ENCODE data around the gene CBX2. TPM values are rescaled to one million over a fixed set of nuclear protein-coding genes. Genes with fewer than 3 reads are reported as not detected.
A peak's percentile ranks its signal among the peaks of the same experiment; 100 is the strongest.

Gene CBX2
- total RNA-seq, 1 donor = 44.2 TPM

DNA sequence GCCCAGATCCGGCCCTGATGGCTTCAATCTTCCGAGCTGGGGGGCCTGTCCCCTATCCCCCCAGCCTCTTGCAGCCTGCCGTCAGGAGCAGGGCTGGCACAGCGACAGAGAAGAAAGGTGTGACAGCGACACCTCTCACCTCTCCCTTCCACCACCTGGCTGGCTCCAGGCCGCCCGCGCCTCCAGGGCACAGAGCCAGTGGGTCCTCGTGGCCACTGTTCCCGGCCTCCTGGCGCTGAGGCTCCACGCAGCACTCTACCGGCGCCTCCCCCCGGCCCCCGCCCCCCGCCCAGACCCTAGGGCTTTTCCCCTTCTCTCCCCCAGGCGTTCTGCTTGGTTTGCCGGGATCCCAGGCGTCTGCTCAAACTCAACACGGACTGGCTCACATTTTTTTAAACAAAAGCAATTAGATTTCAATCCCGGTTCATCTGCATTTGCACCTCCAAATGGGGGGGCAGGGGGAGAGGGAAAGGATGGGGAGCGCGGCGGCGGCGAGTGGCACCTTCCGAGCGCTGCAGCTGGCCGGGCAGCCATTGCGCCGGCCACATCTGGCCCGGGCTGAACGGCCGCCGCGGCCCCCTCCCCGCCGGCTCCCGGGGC, 31.7 kb downstream of the CBX2 start:
- no peak for DNase-seq (ENCODE audit: low read depth in 2 of 3, low spot score in 2 of 3)

DNA sequence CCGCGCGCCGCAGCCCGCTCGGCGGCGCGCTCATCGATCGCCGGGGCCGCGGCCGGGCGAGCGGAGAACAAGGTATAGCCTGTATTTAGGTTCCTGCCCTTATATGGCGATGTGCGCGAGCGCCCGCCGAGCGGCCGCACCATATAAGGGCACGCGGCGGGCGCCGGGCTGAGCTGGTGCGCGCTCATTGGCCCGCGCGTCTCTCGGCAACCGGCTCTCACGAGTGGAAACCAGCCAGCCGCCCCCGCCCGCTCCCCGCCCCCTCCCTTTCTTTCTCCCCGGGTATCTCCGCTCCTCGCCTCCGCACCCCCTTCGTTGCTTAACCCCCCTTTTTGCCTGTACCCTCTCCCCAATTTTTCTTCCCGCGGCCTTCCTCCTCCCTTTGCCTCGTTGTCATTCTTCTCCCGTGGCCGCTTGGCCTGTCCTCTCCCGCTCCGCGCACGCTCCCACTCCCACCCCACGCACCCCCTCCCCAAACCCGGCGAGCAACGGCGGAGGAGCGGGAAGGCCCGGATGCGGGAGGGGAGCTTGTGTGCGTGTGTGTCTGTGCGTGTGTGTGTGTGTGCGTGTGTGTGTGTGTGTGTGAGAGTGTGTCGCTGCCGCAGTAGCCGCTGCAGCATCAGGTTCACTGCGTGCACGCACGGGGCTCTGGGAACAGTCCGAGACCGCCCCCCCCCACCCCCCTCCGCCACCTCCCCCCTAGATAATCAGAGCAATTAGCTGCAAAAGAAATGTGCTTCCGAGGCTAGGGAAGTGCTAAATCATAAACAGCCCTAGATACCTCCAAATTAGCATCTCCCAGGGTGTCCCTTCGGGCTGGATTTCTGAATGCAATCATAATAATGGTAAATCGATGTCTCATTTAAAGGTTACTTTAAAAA, 32.4 kb downstream of the CBX2 start:
- DNase-seq (ENCODE audit: low read depth in 2 of 3, low spot score in 2 of 3) = peak; percentile 58 to 81 (median 80)

DNA sequence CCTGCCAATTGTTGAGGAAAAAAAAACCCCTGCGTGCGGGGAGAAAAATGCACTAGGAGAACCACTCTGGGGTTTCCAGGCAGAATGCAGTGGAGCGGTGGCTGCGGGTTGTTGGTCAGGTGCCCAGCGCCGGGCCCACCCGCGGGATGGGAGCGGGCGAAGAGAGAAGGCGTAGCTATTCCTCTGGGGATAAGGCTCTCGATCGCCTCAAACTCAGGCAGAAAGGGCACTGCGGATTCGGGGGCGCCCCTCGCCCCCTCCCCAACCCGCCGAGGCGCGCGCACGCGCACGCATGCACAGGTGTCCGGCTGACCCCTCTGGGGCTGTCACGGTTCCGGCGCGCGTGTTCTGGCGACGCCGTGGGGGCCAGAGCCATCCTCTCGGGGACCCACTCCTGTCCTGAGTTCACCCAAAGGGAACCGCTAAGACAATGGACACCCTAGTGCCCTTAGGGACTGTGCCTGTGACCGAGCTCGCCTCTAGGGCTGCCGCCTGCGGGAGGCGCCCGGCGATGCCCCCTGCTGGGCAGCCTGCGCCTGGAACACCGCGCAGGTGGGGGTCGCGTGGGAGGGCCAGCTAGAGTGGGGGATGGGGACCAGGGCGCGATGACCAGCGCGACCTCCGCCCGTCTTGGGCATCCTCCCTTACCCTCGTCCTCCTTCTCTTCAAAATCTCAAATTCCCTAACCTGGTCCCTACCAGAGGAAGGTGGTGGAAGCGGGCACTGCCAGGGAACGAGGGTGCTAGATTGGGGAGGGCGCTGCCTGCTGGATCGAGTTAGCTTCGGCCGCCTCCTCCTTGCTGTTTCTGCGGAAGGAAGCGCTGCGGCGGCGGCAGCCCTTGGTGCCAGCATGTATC, 33.3 kb downstream of the CBX2 start:
- DNase-seq (ENCODE audit: low read depth in 2 of 3, low spot score in 2 of 3) = peak in 2 of 3 donors; percentile 57 to 61

DNA sequence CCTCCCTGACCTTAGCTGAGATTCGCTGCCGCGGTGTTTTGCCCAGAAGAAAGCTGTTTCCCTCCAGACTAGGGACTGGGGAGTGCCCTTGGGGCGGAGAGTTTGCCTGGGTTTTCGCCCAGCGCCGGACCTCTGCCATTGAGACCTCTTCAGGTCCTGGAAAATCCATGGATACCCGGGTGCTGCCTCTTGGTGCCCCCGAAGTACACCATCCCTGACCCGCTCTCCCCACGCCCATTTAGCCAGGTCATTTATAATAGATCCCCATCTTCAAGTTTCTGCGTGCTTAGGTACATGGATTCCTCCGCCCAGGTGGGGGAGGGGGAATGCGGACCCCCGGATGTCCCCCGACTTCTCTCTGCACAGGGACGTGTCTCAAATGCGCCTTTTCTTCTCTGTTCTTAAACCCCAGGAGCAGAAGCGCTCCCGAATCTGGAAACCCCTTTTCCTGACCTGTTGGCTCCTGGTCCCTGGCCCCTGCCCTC, 34.0 kb downstream of the CBX2 start:
- DNase-seq (ENCODE audit: low read depth in 2 of 3, low spot score in 2 of 3) = no peak

DNA sequence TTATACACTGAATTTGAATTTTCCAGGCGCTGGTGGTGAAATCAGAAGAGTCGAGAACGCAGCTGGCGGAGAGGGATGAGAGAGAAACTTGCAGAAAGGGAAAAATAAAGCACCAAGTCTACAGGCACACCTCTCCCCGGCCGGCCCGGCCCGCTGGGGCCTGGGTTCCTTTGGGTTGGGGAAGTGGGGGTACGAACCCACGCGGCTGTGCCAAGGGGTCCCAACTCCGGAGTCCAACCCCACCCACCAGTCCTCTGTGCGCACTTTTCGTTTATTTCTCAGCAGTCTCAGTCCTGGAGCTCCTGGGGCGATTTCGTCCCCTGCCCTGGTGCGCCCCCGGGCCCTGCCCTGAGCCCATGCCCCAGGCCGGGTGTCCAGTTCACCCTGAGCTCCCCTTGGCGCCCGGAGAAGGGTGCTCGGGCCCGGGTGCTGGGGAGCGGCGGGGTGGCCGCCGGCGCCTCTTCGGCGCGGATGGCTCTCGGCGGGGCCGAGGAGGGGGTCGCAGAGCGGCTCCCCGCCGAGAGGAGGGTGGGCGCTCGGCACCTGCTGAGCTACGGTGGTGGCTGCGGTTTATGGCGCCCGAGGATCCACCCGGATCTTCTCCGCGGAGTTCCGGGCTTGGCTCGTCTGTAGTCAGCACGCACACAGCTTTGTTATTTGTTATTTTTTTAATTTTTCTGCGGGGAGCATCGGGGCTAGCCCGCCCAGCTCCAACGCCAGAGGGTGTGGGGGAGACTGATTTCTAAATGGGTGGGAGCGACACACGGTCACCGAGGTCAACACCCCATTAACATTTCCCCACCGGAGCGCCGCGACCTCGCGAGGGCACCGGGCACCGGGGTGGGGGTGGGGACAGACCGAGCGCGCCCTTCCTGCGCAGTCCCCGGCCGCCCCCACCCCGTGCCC, 34.7 kb downstream of the CBX2 start:
- no peak for DNase-seq (ENCODE audit: low read depth in 2 of 3, low spot score in 2 of 3)

DNA sequence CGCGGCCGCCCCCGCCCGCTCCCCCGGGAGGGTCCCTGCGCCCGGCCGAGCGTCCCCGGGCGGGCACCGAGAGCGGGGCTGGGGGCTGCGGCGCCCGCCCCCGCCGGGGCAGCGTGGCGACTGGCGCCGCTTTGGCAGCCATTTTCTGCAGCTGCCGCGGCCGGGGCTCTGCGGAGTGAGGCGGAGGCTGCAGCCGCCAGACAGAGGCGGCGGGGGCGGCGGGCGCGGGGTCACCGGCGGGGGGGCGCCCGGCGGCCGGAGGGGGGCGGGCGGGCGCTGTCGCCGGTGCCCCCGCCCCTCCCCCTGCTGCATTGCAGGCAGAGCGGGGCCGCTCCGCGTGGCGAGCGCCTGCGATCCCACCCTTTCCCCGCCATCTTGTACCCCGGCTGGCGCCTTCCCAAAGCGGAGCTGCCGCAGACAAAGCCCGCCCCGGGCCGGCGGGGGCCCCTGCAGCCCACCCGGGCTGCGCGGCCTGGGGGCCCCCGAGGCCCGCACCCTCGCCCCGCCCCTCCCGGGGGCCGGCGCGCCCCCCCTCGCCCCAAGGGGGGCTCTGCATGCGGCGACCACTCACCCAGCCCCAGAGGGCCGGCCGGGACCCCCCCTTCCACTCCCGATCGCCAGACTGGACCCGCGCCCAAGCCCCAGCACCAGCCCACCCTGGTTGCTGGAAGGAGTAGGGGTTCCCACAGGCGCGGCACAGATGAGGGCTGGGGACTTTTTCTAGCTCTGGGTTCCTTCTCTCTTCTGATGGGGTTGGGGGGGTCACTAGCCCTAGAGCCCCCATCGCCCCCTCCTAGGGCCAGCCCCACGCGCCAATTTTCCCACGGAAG, 35.6 kb downstream of the CBX2 start:
- DNase-seq (ENCODE audit: low read depth in 2 of 3, low spot score in 2 of 3) = no peak

DNA sequence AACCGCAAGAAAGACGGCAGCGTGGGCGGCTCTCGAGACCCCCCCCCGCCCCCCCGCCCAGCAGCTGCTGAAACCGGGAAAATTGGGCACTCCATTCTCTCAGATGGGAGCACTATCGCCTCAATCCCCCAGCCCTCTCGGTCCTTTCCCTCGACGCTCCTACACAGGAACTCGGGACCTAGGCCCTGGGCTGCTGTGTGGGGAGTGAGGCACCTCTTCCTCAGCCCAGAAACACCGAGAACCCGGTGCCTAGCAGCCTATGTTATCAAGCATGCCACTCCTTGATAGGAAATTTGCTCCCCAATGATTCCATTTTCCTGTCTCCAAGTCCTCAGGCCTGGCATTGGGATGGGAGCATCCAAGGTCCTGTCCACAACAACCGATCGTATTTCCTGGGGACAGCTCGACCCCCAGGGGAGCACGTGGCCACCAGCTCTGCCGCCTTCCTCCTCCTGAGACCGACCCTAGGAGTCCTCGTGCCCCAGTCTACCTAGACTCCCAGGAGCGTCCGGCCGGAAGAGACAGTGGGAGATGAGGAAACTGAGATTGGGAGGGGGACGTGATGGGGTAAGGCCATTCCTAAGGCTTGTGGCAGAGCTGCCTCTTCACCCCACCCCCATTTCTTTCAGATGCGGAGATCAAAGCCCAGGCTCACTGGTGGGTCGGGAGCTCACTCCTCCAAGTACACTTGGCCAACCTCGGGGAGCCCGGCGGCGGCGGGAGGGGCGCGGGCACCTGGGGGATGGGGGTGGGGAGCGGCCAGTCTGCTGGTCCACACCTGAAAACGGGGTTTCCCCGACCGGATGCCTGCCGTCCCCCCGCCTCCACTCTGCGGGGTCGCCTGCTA, 36.4 kb downstream of the CBX2 start:
- DNase-seq (ENCODE audit: low read depth in 2 of 3, low spot score in 2 of 3) = no peak

DNA sequence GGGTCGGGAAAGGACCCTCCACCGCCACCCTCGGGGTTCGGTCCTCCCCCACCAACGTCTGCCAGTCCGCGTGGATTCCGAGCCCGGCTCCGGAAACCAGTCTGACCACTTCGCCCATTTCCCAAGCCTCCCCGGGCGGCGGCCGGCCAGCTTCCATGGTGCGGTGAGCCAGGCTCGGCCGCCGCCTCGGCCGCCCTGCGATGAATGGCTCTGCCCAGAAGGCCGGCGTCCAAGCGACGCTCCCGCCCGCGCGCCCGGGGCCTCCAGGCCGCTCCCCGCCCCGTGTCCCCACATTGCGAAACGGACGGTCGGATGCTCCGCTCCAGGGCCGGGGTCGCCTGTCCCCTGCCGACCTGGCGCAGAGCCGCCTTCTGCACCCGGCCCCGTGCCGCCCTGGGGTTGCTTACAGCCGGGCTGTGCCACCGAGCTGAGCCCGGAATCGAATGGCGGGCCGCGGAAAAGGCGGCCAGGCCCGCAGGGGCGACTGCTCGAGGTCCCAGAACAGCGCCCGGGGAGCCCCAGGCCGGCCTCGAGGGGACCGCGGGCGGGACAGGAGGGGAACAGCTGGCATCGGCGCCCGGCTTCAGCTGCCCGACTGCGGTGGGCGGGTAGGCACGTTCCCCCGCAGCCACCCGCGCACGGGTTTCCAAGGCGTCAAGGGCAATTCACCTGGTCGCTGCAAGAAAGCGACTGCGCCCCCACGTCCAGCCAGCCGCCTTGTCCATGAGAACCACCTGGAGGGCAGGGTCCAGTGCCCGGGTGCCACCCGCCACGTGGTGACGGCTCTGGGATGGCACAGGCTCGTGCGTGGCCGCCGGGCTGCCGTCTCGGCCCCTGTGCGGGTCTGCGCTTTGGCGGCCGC, 37.3 kb downstream of the CBX2 start:
- no peak for DNase-seq (ENCODE audit: low read depth in 2 of 3, low spot score in 2 of 3)

DNA sequence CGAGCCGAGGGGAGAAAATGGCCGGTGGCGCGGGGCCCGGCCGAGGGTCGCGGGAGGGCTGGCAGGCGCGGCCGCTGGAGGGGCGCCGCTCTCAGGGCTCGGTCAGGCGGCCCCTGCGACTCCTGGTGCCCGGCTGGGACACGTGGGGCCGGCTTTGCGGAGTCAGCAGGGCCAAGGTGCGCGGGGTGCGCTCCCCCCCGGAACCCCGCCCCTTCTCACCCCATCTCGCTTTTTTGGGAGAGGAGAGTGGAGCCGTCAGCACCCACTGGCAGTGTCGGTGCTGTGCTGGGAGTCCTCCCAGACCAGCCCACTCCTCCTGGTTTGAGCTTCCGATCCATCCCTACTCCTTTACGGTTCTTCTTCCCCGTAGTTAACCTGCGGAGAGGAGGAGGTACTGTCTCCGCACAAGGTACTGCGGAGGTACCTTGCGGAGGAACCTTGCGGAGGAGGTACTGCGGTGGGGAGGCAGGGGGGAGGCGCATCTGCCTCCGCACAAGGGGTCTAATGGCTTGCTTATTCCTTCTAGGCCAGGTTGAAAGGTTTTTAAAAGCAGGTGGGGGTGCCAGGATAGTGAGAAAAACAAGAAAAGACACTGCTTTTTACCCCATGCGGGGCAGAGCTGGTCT, 38.0 kb downstream of the CBX2 start:
- DNase-seq (ENCODE audit: low read depth in 2 of 3, low spot score in 2 of 3) = no peak

DNA sequence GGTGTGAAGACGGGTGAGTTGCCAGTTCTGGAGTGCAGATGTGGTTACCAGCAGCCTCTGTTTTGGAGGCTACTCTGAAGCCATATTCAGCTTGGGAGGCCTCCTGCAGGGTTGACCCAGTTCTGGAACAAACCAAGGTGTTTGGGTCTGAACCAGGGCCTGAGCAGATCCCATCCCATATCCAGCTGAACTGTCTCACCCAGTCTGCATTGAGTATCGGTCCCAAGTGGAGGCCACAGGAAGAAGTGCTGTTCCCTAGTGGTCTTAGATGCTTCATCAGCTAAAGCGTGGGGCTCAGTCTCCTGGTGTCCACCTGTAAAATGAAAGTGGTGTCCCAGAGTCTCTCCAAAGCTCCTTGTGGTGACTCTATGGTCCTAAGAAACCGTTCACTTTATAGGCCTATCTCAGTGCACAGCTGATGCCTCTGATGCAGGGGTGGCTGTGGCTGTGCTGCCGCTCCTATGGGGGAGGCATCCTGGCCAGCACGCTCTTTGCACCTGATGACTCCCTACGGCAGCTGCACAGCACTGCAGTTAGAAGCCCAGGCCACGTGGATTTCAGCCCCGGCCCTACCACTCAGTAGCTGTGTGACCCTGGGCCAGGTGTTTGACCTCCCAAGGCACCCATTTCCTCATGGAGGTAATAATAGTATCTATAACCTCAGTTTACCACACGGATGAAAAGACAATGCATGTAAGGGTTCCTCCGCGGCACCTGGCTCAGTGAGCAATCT, 40.2 kb downstream of the CBX2 start:
- no peak for DNase-seq (ENCODE audit: low read depth in 2 of 3, low spot score in 2 of 3)

DNA sequence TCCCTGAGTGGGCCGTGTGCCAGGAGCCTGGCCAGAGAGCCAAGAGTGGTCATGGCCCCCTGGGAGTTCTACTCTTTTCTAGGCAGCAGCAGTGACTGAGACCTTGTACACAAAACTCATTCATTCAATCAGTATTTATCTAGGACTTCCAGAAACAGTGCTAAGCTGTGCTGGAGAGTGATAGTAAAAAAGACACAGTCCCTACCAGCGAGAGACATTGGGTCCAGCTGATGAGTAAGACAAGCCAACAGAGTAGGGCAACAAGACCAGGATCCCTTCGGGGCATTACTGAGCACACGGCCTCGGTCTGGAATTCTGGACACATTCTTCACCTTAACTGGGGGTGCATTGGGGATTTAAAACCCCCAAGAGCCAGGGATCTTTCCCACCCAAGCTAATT, 41.1 kb downstream of the CBX2 start:
- no peak for DNase-seq (ENCODE audit: low read depth in 2 of 3, low spot score in 2 of 3)

DNA sequence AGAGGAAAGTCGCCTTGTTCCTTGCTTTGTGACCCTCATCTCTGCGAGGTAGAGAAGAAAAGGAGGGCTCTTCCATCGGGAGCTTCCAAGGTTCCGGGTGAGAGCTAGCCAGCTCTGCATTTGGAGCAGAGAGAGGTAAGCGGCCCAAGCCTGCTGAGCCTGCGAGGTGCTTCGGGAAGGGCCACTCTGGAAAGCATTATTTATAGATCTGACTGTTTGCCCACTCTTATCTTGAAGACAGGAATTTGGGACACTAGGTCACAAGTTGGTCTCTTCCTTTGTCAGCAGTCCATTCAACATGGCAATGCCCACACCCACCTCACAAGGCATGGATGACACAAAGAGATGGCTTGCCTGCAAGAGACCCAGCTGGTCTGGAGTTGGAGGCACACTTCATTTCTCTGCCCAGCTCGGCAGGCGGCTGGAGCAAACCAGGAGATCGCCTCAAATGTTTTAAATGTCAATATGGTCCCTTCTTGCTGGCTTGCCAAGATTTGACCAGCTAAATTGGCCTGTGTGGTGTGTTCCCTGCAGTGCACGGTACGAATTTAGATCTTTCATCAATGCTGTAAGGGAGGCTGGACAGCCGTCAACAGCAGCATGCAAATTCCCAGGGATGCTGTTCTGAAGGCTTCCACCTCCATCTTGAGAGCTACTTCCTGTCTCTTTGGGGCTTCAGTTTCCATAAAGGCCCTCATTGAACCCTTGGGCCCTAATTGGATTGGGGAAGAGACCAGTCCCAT, 41.8 kb downstream of the CBX2 start:
- no peak for DNase-seq (ENCODE audit: low read depth in 2 of 3, low spot score in 2 of 3)

DNA sequence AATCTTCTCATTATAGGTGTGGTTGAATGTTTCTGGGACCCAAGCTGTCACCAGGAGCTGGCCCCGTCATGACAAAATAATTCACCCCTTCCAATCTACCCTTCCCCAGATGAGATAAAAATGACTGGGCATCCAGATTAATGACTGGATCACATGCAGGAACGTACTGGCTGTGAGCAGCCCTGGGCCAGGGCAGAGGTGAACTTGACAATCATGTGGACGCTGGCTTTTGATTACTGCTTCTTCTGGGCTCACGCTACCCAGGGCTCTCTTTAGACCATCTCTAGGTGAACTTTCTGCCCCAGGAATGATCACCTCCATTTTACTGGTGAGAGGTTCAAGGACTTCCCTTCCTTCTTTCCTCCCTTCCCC, 43.0 kb downstream of the CBX2 start:
- DNase-seq (ENCODE audit: low read depth in 2 of 3, low spot score in 2 of 3) = no peak

DNA sequence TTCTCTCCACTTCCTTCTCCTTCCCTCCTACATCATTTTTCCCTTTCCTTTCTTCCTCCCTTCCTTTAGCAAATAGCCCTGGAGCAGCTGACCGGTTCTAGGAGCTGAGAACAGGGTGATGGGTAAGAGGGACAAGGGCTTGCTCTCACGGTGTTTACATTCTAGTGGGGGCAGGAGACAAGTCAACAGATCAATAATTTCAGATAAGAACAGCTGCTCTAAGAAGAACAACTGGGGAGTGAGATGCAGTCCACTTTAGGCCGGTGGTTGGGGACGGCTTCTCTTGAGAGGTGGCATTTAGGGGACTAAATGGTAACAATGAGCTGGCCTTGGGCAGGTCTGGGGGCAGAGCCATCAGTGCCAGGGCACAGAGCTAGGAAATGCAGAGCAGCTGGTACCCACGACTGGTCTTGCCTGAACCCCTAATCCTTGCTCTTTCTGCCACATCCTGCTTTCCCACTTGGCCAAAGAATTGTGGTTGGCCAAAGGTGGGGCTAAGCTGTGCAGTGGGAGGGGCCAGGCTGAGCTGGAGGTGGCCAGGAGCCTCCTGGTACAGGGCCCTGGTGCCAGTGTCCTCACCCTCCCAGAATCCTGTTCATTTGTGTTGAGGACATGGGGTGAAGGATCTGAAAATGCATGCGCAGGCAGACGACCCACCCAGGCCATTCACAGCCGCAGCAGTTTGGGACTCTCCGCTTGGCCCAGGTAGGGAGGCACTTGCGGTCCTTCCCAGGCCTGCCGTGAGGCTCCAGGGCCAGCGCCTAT, 43.6 kb downstream of the CBX2 start:
- no peak for DNase-seq (ENCODE audit: low read depth in 2 of 3, low spot score in 2 of 3)

DNA sequence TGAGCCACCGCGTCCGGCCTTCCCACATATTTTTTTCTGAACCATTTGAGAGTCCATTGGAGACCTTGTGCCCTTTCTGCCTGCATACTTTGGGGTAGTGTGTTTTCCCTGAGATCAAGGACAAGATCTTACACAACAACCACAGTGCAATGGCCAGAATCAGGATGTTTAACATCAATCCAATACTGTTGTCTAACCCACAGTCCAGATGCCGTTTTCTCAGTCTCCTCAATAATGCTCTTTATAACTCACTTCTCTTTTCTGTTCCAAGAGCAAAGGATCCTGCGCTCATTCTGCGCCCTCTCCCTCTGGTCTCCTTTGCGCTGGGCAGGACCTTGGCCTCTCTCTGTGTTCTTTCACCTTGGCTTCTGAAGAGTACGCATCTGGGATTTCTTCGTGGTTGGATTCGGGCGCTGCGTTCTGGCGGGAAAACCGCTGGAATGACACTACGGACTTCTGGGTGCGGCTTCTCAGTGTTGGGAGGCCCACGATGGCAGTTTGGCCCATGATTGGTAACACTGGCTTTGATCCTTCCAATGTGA, 44.7 kb downstream of the CBX2 start:
- no peak for DNase-seq (ENCODE audit: low read depth in 2 of 3, low spot score in 2 of 3)

Data from hematopoietic multipotent progenitor cell (in vitro differentiated cells).